ENCODE measurements around the gene GYG2. TPM values are rescaled to one million over a fixed set of nuclear protein-coding genes. Genes with fewer than 3 reads are reported as not detected.
"Not testable (repeated sequence)": the region's sequence is repeated elsewhere in the genome, so short reads cannot be mapped to it uniquely, and the experiment has no call there.

Gene GYG2
- total RNA-seq, 3 donors from 2014 or later = 3.5 to 15.6 (median 3.7) TPM

DNA sequence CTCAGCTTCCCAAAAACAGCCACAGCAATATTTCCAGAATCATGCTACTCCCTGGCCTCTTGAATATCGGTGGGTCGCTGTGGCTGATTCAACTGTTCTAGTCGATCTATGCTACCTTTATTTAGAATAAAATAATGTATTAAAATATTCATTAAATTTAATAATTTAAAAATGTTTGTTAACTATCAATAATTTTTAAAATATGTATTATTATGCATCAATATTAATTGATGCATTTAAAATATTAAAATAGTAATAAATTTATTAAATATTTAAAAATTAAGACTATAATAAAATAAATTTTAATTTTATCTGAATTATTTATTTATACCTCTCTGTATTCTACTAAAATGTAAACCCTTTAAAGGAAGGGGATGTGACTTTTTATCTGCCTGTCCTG lies 81.4 kb downstream of the GYG2 start:
- no peak for DNase-seq

DNA sequence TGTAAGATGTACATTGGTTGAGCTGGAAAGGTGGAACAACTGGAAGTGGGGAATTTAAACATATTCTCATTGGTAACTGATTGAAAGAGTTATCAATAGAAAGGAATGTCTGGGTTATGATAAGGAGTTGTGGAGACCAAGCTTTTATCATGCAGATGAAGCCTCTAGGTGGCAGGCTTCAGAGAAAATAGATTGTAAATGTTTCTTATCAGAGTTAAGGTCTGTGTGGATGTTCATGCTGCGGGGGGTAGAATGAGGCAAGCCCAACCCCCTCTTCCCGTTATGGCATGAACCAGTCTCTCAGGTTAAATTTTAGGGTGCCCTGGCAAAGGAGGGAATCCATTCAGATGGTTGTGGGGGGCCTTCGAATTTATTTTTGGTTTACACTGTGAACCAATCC lies 84.4 kb downstream of the GYG2 start:
- intact Hi-C loops (cut with DNase I, micrococcal nuclease) = no loop called here
- no peaks in the 10 kb centered on the region for H3K36me3 ChIP-seq (ENCODE audit: low read depth)
- no peak for TF ChIP-seq CTCF (IDR thresholded peaks at IDR 0.05)
- no peaks in the 10 kb centered on the region for H3K9me3 ChIP-seq
- ATAC-seq (no peak), DNase-seq (no peak)
- no peak overlapping the region for H3K4me3 ChIP-seq
- H3K4me1 ChIP-seq (ENCODE audit: low read depth) = no peaks in the 10 kb centered on the region

More for the DNA sequence above, 81.4 kb downstream of the GYG2 start:
- no peaks in the 10 kb centered on the region for H3K4me1 ChIP-seq (ENCODE audit: low read depth)
- intact Hi-C loops (cut with DNase I, micrococcal nuclease) = no loop called here
- no peak for TF ChIP-seq CTCF (IDR thresholded peaks at IDR 0.05)
- H3K4me3 ChIP-seq = no peak overlapping the region
- H3K36me3 ChIP-seq (ENCODE audit: low read depth) = no peaks in the 10 kb centered on the region
- H3K9me3 ChIP-seq = no peaks in the 10 kb centered on the region
- ATAC-seq = no peak

GRCh38 chrX:2917767-2918166 lies 89.0 kb downstream of the GYG2 start:
- intact Hi-C loops (cut with DNase I, micrococcal nuclease) = no loop called here
- no peaks in the 10 kb centered on the region for H3K9me3 ChIP-seq
- no peak for DNase-seq
- no peak overlapping the region for H3K4me3 ChIP-seq
- H3K4me1 ChIP-seq (ENCODE audit: low read depth) = no peaks in the 10 kb centered on the region
- TF ChIP-seq CTCF (IDR thresholded peaks at IDR 0.05) = no peak
- no peaks in the 10 kb centered on the region for H3K36me3 ChIP-seq (ENCODE audit: low read depth)
- ATAC-seq = no peak

DNA sequence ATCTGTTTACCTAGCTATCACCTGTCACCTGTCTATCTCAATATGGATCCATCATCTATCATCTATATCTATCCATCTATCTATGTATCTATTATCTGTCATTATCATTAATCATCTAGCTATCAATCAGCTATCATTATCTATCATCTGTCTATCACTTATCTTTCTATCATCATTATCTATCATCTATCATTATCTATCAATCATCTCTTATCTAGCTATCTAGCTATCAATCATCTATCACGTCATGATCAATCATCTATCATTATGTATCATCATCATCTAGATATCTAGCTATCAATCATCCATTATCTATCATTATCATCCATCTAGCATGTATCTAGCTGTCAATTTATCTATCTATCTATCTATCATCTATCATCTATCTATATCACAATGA lies 92.5 kb downstream of the GYG2 start:
- intact Hi-C loops (cut with DNase I, micrococcal nuclease) = no loop called here
- no peak for DNase-seq
- Histone ChIP-seq H3K4me1 (ENCODE audit: low read depth) (no peaks in the 10 kb centered on the region), H3K4me3 (no peak overlapping the region), H3K36me3 (ENCODE audit: low read depth) (no peaks in the 10 kb centered on the region), H3K9me3 (no peaks in the 10 kb centered on the region)
- no peak for ATAC-seq
- TF ChIP-seq CTCF (IDR thresholded peaks at IDR 0.05) = no peak

GRCh38 chrX:2921750-2922149 lies 93.0 kb downstream of the GYG2 start:
- H3K4me1 ChIP-seq (ENCODE audit: low read depth) = no peaks in the 10 kb centered on the region
- no peak overlapping the region for H3K4me3 ChIP-seq
- DNase-seq = no peak
- intact Hi-C loops (cut with DNase I, micrococcal nuclease) = no loop called here
- H3K36me3 ChIP-seq (ENCODE audit: low read depth) = no peaks in the 10 kb centered on the region
- no peaks in the 10 kb centered on the region for H3K9me3 ChIP-seq
- no peak for ATAC-seq
- TF ChIP-seq CTCF (IDR thresholded peaks at IDR 0.05) = no peak

DNA sequence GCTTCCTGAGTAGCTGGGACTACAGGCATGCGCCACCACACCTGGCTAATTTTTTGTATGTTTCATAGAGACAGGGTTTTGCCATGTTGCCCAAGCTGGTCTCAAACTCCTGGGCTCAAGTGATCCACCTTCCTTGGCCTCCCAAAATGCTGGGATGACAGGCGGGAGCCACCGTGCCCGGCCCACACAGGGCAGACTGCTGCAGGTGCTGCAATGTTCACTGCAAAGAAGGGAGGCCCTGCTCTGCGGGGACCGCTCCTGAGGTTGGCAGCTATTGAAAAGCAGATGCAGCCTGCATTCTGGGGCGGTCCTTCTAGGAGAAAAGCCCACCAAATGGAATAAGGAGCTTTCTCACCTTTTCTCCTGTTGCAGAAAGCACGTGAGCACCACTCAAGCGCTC lies 95.4 kb downstream of the GYG2 start:
- H3K4me3 ChIP-seq = no peak overlapping the region
- intact Hi-C loops (cut with DNase I, micrococcal nuclease) = no loop called here
- no peaks in the 10 kb centered on the region for H3K4me1 ChIP-seq (ENCODE audit: low read depth)
- no peaks in the 10 kb centered on the region for H3K36me3 ChIP-seq (ENCODE audit: low read depth)
- no peaks in the 10 kb centered on the region for H3K9me3 ChIP-seq
- DNase-seq (no peak), ATAC-seq (no peak)
- no peak for TF ChIP-seq CTCF (IDR thresholded peaks at IDR 0.05)

DNA sequence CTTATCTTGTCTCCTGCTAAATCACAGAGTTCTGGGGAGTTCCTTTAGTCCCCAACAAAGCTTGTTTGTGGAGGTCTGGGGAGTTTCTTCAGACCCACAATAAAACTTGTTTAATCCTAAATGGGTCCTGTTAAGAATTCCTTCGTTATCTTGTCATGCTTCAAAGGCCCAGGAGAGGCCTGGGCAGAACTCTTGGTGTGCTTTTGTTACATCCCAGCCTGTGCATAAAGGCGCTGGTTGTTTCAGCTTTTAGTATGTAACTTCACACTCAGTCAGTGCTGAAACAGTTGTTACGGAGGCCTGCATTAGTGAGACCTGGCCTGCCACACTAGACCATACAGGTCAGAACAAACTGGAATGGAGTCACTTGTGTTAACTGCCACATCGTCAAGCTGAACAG lies 97.5 kb downstream of the GYG2 start:
- H3K4me1 ChIP-seq (ENCODE audit: low read depth); H3K9me3 ChIP-seq; DNase-seq; ATAC-seq; intact Hi-C loops (cut with DNase I, micrococcal nuclease); H3K4me3 ChIP-seq; H3K36me3 ChIP-seq (ENCODE audit: low read depth): not testable (repeated sequence)
